ENCODE measurements around the gene SSBP1. TPM values are rescaled to one million over a fixed set of nuclear protein-coding genes. Genes with fewer than 3 reads are reported as not detected.

SSBP1 gene
- total RNA-seq, 1 experiment from 2014 or later: 326 TPM

- no peak for DNase-seq (ENCODE audit: low read depth)
Measured at GRCh38 chr7:141709318-141709717, 28.8 kb upstream of the SSBP1 start.

GRCh38 chr7:141709749-141710148 lies 28.4 kb upstream of the SSBP1 start:
- DNase-seq (ENCODE audit: low read depth): no peak

GRCh38 chr7:141710301-141710700 lies 27.9 kb upstream of the SSBP1 start:
- no peak for DNase-seq (ENCODE audit: low read depth)

- DNase-seq (ENCODE audit: low read depth): no peak
Measured at GRCh38 chr7:141712603-141713255, 25.4 kb upstream of the SSBP1 start.

GRCh38 chr7:141713890-141714289 lies 24.3 kb upstream of the SSBP1 start:
- DNase-seq (ENCODE audit: low read depth): no peak

GRCh38 chr7:141714571-141714970 lies 23.6 kb upstream of the SSBP1 start:
- no peak for DNase-seq (ENCODE audit: low read depth)

- no peak for DNase-seq (ENCODE audit: low read depth)
Measured at GRCh38 chr7:141715018-141715417, 23.1 kb upstream of the SSBP1 start.

GRCh38 chr7:141715794-141716689 lies 22.1 kb upstream of the SSBP1 start:
- DNase-seq (ENCODE audit: low read depth): no peak

- DNase-seq (ENCODE audit: low read depth): no peak
Measured at GRCh38 chr7:141717450-141717849, 20.7 kb upstream of the SSBP1 start.

GRCh38 chr7:141722529-141722928 lies 15.6 kb upstream of the SSBP1 start:
- no peak for DNase-seq (ENCODE audit: low read depth)

GRCh38 chr7:141729020-141729419 lies 9.1 kb upstream of the SSBP1 start:
- no peak for DNase-seq (ENCODE audit: low read depth)

- peak; percentile 6 for DNase-seq (ENCODE audit: low read depth)
Measured at GRCh38 chr7:141731476-141732149, 6.5 kb upstream of the SSBP1 start.

- peak; percentile 11 for DNase-seq (ENCODE audit: low read depth)
Measured at GRCh38 chr7:141737118-141737835, 881 bp upstream of the SSBP1 start.

GRCh38 chr7:141738592-141739013 lies 445 bp downstream of the SSBP1 start:
- DNase-seq (ENCODE audit: low read depth): no peak

GRCh38 chr7:141739250-141739649 lies 1.1 kb downstream of the SSBP1 start:
- DNase-seq (ENCODE audit: low read depth): no peak

- DNase-seq (ENCODE audit: low read depth): no peak
Measured at GRCh38 chr7:141742229-141742628, 4.1 kb downstream of the SSBP1 start.

GRCh38 chr7:141744131-141744530 lies 6.0 kb downstream of the SSBP1 start:
- no peak for DNase-seq (ENCODE audit: low read depth)

- DNase-seq (ENCODE audit: low read depth): peak; percentile 5
Measured at GRCh38 chr7:141748396-141748795, 10.2 kb downstream of the SSBP1 start.

GRCh38 chr7:141751904-141752303 lies 13.7 kb downstream of the SSBP1 start:
- peak; percentile 29 for DNase-seq (ENCODE audit: low read depth)

- no peak for DNase-seq (ENCODE audit: low read depth)
Measured at GRCh38 chr7:141752634-141753033, 14.5 kb downstream of the SSBP1 start.

GRCh38 chr7:141754939-141755338 lies 16.8 kb downstream of the SSBP1 start:
- peak; percentile 48 for DNase-seq (ENCODE audit: low read depth)

- DNase-seq (ENCODE audit: low read depth): no peak
Measured at GRCh38 chr7:141763797-141764196, 25.6 kb downstream of the SSBP1 start, which contains the start of gene TAS2R3. TAS2R3 (plus strand) TSS chr7:141764097; CDS start chr7:141764159, 62 bp downstream.
